Skeletal muscle cell (primary cell): ENCODE results near the gene AGER.

Experiments used
- DNase-seq: peaks from one replicate; pipeline ENCODE4 v3.0.0-alpha.2; 2010; ENCODE audit warnings: low read depth
- H3K4me3 ChIP-seq: 2 replicates; pipeline ENCODE4 v1.5.1; 2011; ENCODE audit warnings: low read depth, mild to moderate bottlenecking, control low read depth, low read length, moderate library complexity

AGER gene

DNA sequence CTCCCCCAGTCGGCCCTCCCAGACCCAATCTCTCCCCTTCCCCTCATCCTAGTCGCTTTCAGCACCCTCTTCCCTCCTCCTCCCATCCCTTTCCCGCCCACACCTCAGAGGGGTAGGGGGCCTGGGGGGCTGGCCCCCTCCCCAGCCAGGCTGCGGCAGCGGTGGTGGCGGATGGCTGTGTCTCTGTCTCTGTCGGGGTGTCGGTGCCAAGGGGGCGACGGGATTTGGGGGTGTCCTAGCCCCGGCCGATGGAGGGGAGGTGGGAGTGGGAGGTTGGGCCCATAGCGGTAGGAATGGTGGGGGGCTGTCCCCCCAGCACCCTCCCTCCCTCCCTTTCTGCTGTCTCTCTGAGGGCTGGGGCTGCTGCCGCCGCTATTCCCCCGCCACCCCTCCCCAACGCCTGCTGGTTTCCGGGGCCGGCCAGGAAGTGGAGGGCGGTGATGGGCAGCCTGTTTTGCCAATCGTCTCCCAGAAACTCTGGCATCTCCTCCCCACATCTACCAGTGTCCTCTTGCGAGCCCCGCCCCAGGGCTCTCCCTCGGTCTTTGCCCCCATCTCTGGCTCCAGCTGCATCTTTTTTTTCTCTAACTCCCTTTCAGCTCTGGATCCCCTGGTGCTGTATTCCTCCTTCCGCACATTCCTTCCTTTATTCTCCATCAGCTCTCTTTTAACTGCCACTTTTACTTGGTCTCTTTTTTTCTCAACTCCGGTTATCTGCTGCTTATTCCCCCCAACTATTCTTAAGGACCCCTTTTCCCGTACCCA, 8.2 kb downstream of the AGER start, which contains the start of gene AGPAT1:
AGPAT1 (minus strand) TSS at position 374 of the 765 bp plus-strand sequence. CDS start 4,588 bp downstream, outside the sequence.
- peak; percentile 94 for DNase-seq
- H3K4me3 ChIP-seq = peak within 1 kb of the TSS; percentile 99

DNA sequence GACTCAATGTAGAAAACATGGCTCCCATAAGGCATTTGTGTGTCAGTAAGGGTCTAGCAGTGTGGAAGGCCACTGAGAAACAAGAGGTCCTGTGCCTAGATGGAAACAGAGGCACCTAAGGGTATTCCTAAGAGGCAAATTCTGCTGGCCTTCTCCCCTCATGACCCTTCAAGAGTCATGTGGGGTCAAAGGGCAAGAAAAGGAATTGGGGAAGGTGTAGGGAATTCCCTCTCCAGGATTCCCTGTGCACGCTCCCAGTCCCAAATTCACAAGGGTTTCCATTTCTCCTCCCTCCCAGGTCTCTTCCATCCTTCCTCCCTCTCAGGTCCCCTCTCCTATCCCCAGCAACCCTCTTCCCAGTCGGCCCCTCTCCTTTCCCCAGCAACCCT, 8.7 kb downstream of the AGER start:
- no peak for DNase-seq
- peak overlapping the region; percentile 99 for H3K4me3 ChIP-seq

DNA sequence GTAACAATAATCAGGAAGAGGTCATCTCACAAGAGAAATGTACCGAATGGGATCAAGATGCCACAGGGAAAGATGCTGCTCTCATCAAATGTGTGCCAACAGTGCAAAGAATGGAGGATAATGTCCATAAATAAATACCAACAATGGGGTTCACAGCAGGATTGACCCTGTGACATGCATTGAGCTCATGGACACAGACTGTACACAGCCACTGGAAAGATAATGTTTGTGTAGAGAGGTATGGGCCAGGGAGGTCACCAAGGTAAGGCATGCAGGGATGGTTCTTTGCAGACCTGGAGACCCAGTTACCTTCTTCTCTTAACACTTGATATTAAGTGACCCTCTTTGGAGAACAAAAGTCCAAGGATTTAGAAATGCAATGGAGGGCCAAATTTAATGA, 9.6 kb downstream of the AGER start:
- H3K4me3 ChIP-seq = peak overlapping the region; percentile 99
- no peak for DNase-seq

DNA sequence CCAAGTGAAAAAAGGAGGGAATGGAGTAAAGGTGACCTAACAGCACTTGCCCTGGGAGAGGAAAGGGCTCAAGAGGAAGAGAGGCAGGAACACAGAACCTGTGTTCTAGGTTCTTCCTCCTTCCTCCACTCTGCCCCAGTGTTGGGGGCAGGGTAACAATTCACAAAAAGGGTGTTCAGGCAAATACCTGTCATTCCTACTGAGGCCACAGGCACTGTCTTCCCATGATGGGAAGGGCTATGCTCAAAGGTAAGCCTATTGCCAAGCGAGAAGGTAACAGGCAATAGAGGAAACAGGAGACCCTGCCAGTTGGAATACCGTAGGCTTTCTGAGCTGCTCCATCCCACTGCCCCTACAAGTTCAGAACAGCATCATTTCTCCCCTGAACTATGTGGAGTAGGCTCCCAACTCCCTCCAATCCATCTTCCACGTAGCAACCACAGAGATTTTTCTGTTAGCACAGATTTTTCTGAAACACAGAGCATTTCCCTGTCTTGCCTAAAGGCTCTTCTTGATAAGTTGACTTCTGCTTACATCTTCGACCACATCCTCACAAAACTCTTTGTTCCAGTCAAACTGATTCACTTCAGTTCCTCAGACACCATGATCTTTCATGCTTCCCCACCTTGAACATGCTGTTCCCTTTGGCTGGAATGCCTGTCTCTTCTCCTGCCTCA, 10.9 kb downstream of the AGER start:
- no peak for DNase-seq
- H3K4me3 ChIP-seq = no peak overlapping the region

DNA sequence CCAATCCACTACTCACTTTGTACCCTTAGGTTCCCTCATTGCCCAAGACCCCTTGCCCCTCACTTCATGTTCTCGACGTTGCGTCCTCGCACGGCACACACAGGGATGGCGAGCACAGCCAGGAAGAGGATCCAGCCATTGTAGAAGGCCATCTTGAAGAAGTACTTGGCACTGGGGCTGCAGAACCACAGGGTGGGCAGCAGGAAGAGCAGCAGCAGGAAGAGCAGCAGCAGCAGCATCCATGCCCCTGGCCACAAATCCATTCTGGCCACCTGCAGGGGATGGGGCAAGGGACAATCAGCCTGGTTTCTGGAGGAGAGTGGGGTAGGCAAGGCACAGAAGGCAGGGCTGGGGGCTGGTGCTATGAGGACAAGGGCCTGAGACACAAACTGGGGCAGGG, 12.8 kb downstream of the AGER start:
- no peak for DNase-seq
- no peak overlapping the region for H3K4me3 ChIP-seq

DNA sequence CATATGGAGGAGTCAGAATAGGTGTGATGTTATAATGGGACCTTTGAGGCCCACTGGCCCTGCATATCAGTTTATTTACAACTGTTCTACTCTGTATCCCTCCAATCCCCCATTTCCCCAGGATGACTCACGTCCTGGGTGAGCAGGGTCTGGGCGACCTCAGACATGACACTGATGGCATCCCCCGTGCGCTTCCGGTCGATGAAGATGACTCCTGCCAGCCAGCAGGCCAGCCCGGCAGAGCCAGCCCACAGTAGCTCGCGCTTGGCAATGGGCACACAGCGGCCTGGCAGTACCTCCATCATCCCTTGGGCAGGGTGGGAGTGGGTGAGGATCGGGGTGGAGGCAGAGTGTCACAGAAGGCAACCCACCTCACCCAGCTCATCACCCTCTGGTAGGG, 13.8 kb downstream of the AGER start:
- H3K4me3 ChIP-seq = no peak overlapping the region
- DNase-seq = no peak

DNA sequence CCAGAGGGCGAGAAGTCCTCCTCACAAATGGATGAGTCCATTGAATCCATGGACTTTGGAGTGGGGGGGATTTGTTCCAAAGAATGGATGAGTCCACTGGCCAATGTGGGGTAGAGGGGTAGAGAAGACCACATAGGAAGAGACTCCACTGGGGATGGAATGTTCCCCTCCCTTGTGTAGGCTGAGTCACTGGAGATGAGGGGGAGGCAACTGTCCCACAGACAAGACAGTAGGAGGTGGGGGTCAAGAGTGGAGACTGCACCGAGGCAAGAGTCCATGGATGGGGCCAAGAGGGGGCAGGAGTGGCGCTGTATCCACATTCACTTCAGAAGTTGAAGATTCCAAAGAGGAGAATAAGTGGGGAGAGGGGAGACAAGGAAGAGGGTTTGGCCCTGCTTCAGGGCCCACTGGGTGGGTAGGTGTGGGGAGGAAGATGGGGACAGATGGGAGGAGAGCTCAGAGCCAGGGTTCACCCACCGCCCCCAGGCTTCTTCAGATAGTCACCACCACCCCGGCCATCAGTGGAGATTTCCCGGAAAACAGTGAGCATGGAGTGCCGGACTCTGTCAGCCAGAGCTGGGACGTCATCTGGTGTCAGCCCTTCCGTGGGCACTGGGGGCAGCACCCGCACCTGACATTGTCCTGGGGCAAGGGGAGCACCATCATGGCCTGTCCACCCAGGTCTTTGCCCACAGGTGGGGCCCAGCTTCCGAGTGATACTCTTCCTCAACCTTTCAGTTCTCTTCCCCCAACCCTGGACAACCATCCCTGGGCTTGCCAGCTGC, 15.1 kb downstream of the AGER start:
- no peak for DNase-seq
- no peak overlapping the region for H3K4me3 ChIP-seq

DNA sequence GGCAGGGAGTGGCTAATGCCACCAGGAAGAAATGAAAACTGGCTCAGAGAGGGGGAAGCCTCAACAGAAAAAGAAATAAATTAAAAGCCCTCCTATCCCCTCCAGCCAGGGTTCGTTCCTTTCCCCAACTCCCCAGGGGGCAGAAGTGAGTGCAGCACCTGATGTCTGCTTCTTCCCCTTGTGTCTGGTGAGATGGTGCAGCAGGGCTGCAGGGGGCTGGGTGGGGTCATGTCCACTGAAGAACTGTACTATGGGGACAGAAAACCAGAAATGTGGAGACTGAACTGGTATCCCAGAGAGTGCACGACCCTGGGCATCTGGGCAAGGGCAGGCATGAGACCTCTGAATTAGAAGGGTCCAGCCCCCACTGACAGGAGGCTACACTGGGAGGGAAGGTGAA, 15.7 kb downstream of the AGER start:
- no peak overlapping the region for H3K4me3 ChIP-seq
- DNase-seq = no peak

DNA sequence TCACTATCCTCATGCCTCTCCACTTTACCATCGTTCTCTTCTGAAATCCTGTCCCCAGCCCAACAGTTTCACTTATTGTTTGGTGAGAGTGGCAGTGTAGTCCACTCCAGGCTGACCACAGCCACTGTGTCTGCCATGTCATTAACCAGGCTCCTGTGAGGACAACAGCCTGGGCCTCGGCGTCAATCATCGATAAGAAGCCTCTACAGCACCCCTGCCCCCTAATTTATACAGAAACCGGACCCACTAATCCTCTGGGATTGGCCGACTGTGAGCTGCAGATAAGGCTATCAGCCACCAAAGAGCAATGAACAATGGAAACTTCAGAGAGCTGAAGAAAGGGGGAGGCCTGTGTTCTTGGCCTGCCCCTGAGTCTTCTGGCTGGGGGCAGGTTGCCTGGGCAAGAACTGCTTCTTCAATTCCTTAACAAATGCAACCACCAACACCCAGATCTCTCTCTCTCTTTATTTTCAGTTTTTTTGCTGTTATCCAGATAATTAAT, 16.2 kb downstream of the AGER start:
- no peak for DNase-seq
- H3K4me3 ChIP-seq = no peak overlapping the region

DNA sequence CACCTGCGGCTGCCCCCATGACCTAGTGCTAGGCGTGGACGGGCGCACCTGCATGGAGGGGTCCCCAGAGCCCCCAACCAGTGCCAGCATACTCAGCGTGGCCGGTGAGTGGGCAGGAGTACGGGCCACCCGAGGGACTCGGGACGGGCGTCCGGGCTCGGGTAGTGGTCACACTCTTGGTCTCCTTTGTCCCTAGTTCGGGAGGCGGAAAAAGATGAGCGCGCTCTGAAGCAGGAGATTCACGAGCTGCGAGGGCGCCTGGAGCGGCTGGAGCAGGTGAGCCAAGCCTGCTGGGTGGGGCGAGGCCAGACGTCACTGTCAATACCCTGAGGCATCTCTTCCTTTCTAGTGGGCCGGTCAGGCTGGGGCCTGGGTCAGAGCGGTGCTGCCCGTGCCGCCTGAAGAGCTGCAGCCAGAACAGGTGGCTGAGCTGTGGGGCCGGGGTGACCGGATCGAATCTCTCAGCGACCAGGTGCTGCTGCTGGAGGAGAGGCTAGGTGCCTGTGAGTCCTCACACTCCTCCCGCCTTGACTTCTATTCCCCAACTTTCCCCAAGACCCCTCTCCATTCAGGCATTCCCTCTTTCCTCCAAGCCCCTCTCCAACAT, 16.8 kb downstream of the AGER start:
- no peak for DNase-seq
- H3K4me3 ChIP-seq = no peak overlapping the region

DNA sequence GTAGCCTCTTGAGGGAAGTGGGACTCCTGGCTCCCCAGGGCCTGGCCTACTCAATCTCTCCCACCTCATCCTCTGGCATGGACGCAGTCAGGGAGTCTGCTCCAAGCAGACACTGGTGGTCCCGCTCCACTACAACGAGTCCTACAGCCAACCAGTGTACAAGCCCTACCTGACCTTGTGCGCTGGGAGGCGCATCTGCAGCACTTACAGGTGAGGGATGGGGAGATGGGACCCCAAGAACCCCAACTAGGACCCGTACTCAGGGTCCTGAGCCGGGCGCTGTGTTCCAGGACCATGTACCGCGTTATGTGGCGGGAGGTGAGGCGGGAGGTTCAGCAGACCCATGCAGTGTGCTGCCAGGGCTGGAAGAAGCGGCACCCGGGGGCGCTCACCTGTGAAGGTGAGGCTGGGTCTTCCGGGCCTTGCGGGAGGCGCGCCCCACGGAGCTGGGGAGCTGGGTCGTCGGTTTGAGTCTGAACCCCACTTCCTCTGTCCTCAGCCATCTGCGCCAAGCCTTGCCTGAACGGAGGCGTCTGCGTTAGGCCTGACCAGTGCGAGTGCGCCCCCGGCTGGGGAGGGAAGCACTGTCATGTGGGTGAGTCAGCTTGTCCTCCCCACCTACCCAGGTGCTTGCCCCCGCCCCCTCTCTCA, 17.5 kb downstream of the AGER start:
- no peak overlapping the region for H3K4me3 ChIP-seq
- DNase-seq = no peak

DNA sequence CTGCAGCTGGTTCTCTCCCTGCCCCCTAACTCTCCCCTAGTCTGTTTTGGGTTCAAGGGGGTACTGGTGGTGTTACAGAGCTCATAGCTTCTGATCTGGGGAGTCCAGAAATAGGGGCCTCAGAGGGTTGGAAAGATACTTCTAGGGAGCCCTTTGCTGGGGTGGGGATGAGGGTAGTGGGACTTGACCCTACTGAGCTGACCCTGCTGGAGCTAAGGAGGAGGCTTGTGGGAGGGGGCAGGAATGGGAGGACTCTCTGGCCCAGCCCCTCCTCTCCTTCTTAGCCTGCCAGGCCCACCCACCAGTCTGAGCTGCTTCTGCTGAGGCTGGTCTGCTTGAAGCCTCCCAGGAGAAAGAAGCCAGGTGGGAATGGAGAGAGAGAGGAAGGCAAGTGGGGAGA, 19.8 kb downstream of the AGER start, which contains the start of gene EGFL8:
EGFL8 (plus strand) TSS at position 301 of the 400 bp plus-strand sequence. CDS start 1,571 bp downstream, outside the sequence.
- no peak within 1 kb of the TSS for H3K4me3 ChIP-seq
- no peak for DNase-seq

DNA sequence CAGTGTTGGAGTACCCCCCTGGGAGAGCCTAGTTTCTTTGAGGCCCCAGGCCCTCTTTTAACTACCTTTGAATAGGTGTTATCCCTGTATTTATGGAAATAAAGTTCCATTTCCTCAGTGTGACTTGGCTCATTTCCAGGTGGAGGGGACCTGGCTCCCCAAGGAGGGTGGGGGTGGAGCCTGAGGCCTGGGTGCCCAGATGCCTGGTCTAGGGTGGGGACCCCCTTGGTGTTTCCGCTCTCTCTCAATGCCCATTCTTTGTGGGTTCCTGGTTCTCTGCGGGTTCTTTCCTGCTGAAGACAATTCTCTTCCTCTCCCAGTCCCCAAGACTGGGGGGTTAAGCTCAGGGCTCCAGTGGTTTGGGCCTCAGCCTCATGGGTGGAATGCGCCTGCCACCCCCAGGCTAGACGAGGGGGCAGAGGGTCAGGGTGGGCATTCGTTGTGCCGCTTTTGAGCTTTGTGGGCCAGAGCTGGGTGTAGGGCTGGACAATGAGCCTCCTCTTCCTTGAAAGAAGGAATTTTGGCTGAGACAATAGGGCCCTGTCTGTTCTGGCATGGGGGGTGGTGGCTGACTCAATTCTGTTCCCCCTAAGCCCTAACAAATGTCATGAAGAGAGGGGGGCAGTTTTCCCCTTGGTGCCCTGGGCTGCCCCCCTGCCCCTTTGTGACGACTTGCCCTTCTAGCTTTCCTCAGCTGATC, 20.3 kb downstream of the AGER start:
- DNase-seq = no peak
- no peak overlapping the region for H3K4me3 ChIP-seq

DNA sequence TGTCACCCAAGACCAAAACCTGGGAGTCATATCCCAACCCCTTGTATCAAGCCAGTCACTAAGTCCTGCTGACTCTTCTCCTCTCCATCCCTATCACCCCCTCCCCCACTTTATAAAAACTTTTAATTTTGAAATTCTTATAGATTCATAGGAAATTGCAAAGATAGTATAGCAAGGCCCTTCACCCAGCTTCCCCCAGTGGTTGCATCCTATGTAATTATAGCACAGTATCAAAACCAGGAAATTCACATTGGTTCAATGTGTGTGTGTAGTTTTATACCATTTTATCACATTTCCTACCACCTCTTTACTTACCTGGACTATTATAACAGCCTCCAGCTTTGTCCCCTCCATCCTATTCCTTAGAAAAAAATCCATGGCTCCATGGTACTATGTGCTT, 26.0 kb downstream of the AGER start:
- H3K4me3 ChIP-seq = no peak overlapping the region
- DNase-seq = no peak

DNA sequence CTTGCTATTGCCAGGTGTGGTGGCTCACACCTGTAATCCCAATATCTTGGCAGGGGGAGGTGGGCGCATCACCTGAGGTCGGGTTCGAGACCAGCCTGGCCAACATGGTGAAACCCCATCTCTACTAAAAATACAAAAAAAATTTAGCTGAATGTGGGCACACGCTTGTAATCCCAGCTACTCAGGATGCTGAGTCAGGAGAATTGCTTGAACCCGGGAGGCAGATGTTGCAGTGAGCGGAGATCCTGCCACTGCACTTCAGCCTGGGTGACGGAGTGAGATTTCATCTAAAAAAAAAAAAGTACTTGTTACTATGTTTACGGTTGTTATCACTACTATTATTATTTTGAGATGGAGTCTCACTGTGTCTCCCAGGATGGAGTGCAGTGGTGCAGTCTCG, 27.2 kb downstream of the AGER start:
- DNase-seq = no peak
- H3K4me3 ChIP-seq = no peak overlapping the region

DNA sequence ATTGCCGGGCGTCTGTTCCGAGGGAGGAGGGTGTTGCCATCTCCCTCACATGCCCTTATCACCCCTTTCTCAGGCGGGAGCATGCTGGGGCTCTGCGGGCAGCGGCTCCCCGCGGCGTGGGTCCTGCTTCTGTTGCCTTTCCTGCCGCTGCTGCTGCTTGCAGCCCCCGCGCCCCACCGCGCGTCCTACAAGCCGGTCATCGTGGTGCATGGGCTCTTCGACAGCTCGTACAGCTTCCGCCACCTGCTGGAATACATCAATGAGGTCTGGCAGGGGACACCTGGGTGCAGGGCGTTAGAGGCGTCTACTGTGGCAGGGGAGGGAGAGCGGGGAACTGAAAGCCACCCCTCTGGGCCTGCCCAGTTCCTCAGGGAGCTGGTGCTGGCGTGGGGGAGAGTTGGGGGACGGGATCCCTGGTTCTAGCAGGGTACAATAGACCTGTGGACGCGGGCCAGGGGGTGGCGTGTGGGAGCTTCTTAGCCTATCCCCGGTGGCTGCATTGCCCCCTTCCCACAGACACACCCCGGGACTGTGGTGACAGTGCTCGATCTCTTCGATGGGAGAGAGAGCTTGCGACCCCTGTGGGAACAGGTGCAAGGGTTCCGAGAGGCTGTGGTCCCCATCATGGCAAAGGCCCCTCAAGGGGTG, 29.4 kb downstream of the AGER start:
- H3K4me3 ChIP-seq = peak overlapping the region; percentile 78
- no peak for DNase-seq

DNA sequence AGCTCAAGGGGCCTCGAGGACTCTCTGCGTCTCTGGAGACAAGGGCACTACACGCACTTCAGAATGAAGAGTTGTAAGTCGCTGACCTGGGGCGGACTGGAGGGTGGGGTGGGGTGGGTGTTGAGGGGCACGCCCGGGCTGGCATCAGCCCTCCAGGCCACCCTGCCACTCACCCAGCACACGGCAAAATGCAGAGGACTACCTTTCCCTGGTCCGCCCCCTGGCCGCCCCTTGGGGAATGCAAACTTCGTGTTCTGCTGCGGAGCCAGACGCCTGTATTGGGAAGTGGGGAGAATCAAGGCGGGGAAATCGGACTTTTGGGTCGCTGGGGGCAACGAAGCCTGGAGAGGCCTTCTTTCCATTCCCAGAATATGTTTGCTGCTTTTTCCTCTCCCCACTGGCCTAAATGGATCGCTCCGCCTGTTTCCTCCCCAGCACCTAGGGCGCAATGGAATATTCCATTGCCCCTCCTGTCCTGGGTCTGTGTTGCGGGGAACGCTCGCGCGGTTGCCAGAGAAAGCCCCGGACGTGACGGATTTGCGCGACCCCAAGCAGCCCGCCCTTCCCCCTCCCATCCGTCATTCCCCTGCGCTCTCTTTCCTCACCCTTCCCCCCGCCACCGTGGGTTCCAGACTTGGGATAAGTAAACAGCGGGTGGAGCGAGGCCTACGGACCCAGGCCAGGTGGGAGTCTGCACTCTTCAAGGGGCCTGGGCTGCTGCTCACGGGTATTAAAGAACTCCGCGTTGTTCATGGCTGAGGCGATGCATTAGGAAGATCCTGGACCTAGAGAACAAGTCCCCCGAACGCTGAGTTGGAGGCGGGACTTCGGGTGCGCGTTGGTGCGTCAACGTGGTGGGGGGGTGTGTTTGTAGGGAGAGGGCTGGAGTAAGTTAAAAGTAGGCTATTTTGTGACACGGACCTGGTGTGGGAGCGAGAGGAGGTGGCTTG, 30.2 kb downstream of the AGER start, which contains the start of gene PPT2:
PPT2 (plus strand) TSS at position 578 of the 950 bp plus-strand sequence. CDS start 454 bp downstream, outside the sequence.
- peak within 1 kb of the TSS; percentile 78 for H3K4me3 ChIP-seq
- DNase-seq = peak; percentile 88
